HG02840 (cell line): Measurements from ENCODE around the gene DOLPP1.
A peak's percentile ranks its signal among the peaks of the same experiment; 100 is the strongest.
"Not testable (repeated sequence)": the region's sequence is repeated elsewhere in the genome, so short reads cannot be mapped to it uniquely, and the experiment has no call there.

Source experiments
- ATAC-seq: cut with Tn5 transposase; IDR thresholded peaks from one replicate; pipeline ENCODE4 v1.9.1; 2021; ENCODE audit warnings: mild to moderate bottlenecking, moderate library complexity, moderate number of reproducible peaks; ENCODE audit not compliant: unreplicated experiment, low FRiP score

DOLPP1 gene

DNA sequence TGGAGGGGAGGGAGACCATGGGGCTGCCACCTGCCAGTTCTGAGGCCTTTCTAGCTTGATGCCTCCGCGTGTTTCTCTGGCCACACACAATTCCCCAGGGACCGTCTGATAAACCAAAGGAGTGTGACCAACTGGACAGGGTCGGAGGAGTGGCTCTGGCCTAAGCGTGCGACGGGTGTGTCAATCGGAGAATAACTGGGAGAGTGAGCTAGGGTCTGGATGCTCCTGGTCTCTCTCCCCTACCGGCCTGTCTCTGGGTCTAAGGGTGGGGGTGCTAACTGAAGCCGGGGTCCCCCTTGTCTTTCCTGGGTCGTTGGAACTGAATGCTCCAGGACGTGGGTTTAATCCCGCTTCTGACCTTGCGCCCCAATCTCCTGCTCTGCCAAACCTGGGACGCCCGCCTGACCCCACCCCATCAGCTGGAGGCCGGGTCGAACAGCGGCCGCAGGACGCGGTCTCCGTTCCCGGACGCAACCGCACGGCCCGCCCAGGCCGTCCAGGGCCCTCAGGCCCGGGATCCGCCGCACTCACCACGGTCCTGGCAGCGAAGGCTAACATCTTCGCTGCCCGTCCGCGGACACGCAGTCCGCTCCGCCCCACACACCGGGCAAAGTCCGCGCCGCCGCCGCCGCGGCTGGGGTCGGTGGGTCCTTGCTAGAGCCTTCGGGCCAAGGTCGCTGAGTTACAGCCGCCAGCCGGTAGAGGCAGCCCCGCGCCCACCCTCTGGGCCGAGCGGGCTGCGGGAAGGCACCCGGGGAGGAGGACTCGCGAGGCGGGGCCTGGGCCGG, 29.2 kb downstream of the DOLPP1 start:
- ATAC-seq = peak; percentile 9

DNA sequence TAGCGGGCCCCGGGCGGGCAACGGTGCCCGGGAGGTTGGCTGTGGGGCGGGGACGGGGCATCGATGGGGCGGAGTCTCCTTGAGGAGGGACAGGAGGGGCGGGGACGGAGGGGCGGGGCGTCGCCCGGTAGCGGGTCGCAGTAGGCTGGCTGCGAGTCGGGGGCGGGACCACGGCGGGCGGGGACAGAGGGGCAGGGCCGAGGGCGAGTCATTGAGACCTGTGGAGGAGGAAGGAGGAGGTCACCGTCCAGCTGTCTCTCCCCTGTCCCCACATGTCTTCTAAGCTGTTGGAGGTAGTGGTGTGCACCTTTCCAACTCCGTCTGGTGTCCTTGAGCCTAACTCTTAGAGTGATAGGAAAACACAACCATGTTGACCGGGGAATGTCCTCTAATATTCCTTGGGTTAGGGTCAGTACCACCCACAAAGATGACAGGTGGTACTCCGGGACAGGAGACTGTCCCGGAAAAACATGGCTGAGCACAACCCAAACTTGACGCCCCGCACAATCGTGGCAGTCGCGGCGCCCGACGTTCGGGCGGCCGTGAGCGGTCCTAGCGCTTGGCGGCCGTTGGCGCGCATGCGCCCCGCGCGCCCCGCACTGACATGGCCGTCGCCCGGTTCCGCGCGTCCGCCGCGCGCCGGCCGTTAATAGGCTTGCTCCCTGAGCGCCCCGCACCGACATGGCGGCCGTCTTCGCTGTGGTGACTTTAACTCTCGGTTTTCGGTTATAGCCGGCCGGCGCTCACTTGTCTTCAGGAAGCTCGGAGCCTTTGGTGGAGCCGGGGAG, 30.0 kb downstream of the DOLPP1 start, which contains the start of the genes CRAT and PTPA:
TSS of gene CRAT (minus strand) at position 54 of the 788 bp plus-strand sequence. CDS start 284 bp downstream, outside the sequence.
TSS of gene PTPA (plus strand) at position 676 of the 788 bp plus-strand sequence. CDS start 186 bp downstream, outside the sequence.
- peak; percentile 70 for ATAC-seq

DNA sequence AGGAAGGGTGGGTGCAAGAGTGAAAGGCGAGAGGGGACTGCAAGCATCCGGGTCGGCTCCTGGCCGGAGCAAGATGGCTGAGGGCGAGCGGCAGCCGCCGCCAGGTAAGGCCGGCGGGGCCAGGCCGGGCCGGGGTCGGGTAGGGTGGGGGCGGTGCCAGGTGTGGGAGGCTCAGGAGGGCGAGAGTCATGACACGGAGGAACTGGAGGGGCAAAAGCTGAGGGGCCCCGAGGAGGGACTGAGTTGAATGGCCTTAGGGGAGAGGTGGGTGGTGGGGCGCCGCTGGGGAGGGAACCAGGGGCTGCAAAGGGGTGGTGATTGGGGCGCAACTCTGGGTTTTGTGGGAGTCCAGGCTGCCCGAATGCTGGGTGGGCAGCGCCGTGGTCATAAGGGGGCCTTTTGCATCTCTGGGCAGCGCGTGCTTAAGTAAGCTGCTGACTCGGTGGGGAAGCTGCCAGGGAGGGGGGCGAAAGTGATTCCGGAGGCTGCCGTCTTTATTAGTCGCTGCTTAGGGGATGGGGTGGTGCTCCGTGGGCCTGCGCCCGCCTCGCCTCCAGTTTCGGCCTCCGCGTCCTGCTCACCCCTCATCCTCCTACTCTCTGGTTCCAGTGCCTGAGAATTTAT, 30.7 kb downstream of the DOLPP1 start:
- no peak for ATAC-seq

DNA sequence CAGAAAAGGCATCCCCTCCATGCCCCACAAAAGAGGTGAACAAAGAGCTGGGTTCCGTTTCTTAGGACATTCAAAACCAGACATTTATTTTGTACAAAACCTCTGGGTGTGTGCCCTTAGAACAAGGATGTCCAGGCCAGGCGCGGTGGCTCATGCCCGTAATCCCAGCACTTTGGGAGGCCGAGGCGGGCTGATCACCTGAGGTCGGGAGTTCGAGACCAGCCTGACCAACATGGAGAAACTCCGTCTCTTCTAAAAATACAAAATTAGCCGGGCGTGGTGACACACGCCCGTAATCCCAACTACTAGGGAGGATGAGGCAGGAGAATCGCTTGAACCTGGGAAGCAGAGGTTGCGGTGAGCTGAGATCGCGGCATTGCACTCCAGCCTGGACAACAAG, 31.6 kb downstream of the DOLPP1 start:
- ATAC-seq = not testable (repeated sequence)

DNA sequence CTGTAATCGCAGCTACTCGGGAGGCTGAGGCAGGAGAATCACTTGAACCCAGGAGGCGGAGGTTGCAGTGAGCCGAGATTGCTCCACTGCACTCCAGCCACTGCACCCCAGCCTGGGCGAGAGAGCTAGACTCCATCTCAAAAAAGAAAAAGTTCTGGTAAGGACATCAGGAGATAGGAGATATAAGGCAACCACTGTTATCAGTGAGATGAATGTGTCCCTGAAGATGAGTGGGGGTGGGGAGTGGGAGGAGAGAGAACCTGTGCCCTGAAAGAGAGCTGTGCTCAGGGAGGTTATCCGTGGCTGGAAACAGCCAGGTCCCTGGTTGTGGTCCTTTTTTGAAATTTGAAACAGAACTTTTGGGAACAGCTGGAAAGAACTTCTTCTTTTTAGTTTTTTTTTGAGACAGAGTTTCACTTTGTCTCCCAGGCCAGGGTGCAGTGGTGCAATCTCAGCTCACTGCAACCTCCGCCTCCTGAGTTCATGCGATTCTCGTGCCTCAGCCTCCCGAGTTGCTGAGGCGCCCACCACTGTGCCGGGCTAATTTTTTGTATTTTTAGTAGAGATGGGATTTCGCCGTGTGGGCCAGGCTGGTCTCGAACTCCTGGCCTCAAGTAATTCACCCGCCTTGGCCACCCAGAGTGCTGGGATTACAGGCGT, 32.9 kb downstream of the DOLPP1 start:
- no peak for ATAC-seq

DNA sequence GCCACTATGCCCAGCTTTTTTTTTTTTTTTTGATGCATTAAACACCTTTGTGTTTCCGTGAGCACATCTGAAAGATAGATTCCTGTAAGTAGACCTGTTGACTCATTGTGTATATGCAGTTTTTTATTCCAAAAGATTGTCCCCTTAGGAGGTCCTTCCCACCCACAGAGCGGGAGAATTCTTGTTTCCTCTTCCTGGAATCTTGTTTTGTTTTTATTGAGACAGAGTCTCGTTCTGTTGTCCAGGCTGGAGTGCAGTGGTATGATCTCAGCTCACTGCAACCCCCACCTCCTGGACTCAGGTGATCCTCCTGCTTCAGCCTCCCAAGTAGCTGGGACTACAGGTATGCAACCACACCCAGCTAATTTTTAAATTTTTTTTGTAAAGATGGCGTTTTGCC, 37.9 kb downstream of the DOLPP1 start:
- ATAC-seq = no peak

DNA sequence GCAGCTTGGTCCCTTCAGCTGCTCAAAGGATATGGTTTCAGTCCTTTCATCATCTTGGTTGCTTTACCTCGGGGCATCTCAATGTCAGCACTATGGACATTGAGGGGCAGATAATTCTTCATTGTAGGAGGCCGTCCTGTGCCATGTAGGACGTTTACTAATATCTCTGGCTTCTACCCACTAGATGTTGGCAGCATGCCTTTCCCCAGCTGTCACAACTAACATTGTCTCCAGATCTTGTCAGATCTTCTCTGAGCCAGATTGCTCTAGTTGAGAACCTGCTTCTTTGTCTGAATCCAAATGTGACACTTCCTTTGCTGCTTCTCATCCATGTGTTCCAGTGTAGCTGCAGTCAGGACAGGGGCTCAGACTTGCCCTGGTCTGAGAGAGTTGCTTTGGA, 40.6 kb downstream of the DOLPP1 start:
- no peak for ATAC-seq

DNA sequence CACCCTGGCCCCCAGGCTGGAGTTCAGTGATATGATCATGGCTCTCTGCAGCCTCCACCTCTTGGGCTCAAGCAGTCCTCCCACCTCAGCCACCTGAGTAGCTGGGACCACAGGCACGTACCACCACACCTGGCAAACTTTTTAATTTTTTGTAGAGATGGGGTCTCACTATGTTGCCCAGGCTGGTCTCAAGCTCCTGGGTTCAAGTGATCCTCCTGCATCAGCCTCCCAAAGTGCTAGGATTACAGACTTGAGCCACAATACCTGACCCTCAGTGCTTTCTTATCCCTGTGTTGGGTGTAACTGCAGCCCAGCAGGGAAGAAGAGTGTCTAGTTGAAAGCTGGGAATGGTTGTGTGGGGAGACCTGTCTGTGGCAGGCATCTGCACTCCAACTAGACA, 41.2 kb downstream of the DOLPP1 start:
- ATAC-seq = no peak

DNA sequence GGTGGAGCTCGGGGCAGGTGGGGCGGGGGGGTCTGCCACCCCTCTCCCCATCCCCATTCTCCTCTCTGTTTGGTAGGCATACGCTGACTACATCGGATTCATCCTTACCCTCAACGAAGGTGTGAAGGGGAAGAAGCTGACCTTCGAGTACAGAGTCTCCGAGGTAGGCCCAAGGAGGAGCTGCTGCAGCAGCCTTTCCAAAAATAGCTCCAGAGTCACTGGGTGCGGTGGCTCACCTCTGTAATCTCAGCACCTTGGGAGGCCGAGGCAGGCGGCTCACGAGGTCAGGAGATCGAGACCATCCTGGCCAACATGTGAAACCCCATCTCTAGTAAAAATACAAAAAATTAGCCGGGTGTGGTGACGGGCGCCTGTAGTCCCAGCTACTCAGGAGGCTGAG, 42.1 kb downstream of the DOLPP1 start:
- ATAC-seq = not testable (repeated sequence)

DNA sequence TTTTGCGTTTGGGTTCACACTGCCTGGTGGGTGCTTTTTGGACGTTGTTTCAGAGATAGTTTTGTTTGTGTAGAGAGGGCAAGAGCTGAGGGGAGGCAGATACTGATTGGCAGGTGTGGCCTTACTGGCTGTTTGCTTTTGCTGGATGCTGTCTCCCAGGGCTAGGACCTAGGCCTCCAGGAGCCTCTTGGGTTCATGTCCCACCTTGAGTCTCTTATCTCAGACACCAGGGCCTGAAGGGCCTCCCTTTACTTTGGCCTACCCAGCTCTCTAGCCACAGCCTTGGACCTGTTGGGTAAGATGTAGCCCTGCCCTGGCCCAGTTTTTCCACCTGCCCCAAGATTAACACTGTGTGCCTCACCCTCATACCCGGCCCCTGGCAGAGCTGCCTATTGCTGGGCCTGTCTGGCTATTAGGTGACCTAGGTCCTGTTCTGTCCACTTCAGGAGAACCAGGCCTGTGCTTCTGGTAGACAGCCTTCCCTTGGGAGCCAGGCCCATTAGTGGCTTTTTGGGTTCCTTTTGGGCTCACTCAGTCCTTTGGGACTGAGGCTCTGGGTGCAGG, 43.7 kb downstream of the DOLPP1 start:
- ATAC-seq = no peak

DNA sequence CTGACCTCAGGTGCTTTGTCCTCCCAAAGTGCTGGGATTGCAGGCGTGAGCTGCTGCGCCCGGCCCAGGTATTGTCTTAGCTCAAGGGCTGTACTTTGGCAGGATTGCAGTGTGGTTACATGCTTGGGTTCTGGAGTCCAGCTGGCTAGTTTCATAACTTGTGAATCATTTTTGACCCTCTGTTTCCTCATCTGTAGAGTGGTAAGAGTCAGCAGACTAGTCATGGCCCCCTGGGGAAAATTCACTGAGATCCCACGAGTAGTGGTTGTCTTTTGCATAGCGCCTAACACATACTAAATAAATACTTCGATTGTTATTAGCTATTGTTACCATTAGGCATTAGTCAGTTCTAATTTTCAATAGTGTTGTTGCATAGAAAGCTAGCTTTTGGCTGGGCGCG, 44.6 kb downstream of the DOLPP1 start:
- ATAC-seq = no peak

DNA sequence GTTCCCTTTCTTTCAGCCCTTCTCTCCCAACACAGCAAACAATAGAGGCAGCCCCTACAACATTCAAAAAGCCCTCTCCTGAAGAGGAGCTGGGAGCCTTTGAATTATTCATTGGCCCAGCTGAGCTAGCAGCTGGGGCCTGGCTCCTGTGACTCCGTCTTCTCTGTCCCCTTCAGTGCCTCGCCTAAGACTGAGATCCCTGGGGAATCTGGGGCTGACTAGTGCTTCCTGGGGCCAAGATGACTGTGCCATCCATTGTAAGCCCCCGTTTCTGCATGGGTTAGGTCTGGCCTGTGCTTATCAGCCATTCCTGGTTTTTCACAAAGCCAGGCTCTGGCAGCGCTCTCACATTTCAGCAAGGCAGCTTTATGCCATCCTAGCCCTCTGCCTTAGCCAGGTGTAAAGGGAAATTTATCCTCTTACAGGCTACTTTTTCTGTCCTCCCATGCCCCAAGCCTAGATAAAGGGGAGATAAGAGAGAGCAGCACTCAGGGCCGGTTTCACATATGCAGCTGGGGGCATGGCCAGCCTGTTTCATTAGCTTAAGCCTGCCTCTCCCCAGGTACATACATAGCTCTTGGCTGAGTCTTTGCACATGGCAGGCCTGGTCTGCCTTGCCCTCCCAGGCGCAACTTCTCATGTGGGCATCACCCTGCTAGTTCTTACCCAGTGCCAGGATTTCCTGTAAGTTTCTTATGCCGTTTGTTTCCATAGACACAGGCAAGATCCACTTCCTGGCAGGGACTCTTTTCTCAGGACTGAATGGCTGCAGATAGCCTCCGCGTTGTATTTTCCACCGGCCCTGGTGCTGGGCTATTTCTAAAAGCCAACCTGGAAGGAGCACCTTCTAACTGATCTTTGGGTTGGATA, 46.1 kb downstream of the DOLPP1 start:
- no peak for ATAC-seq

DNA sequence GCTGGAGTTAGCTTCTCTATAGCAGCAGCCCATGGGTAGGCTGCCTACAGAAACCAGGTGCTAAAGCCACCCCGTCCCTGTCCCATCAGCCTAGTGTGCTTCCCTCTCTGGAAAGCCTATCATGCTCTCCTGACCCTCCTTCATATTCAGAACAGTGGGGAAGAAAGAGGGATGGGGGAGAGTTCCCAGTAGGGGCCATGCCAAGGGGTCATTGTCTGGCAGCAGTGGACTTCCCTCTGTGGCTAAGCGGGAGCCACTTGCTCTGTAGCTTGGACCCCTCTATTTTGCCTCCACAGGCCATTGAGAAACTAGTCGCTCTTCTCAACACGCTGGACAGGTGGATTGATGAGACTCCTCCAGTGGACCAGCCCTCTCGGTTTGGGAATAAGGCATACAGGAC, 47.8 kb downstream of the DOLPP1 start:
- ATAC-seq = no peak

DNA sequence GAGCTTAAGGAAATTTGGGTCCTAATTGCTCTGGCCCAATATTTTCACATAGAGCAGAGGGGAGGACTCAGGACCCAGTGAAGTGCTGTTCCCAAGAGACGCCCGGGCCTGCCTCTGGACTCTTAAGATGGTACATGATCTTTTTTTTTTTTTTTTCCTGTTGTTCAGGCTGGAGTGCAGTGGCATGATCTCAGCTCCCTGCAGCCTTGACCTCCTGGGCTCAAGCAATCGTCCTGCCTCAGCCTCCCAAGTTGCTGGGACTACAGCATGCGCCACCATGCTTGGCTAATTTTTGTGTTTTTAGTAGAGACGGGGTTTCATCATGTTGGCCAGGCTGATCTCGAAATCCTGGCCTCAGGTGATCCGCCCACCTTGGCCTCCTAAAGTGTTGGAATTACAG, 49.4 kb downstream of the DOLPP1 start:
- not testable (repeated sequence) for ATAC-seq

DNA sequence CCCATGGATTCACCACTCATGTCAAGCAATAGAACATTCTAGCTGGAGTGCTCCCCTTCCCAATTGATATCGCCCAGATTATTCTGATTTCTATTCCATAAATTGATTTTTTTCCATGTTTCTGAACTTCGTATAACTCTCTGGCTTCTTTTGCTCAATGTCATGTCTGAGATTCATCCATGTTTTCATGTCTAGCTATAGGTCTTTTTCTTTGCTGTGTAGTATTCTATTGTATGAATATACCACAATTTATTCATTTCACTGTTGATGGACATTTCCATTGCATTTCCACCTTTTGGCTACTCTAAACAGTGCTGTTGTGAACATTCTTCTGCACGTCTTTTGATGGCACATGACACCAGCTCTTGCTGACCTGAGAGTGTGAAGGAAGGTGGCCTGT, 49.9 kb downstream of the DOLPP1 start:
- ATAC-seq = no peak

DNA sequence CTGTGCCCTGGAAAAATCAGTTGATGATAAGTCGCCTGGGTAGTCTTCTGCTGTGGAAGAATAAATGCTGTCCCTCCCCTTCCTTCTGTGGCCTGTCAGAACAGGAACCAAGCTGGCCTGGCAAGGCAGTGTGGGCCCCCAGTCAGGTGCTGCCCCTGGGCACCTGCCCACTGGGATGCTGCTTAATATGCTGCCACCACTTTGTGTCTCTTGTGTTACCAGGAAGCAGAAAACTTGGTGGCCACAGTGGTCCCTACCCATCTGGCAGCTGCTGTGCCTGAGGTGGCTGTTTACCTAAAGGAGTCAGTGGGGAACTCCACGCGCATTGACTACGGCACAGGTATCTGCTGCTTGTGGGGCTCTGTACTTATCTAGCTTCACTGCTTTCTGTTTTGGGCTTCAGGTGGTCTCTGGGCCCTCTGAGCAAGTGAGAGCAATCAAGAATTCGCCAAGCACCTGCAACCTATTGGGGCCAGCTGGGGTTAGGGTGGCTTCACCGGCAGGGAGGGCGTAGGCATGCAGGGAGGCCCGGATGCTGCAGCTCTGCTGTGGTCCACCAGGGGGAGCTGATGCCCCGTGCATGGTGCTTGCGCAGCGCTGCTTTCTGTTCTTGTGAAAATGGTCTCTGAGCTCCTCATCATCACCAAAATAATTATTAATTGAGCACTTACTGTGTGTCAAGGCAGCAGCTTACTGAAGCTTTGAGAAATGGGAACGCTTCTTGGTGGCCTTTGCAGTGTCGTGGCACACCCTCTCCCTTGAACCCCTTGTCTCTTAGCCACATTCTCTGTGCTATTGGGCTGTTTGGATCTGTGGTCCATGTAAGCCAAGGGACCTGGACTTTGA, 50.6 kb downstream of the DOLPP1 start:
- no peak for ATAC-seq

DNA sequence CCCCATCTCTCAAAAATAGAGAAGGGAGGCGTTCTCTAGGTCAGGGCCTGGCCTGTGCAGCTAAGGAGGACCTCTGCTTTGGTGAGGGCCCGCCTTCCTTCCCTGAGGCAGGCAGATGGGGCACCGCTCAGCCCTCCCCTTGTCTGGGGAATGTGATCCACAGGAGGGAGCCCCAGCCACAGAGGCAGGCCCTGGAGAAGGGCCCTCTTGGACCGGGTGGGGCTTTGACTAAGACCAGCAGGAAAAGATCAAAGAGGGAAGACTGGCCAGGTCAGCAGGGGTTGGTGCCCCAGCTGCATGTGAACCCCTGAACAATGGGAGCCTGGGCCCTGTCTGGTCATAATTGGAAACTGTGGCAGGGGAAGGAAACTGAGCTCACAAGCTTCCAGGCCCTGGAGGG, 52.2 kb downstream of the DOLPP1 start:
- ATAC-seq = no peak

DNA sequence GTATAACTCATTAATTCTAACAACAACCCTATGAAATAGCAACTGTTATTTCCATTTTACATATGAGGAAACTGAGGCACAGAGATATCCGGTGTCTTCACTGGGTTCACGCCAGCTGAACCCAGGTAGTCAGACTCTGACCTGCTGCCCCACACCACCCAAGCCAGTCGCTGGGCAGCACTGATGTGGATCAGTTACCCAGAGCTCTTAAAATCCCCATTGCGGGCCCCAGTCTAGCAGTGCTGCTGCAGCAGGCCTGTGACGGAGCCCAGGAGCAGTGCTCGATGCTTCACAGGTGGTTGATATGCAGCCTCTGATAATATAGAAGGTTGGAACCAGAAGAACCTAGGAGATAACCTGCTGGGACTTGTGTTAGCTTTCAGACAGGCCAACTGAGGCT, 54.6 kb downstream of the DOLPP1 start:
- no peak for ATAC-seq
